Panc1 (cell line): ENCODE results near the gene SLC12A9.

Experiments
- POLR2AphosphoS5 ChIP-seq: IDR thresholded peaks from 2 replicates; pipeline ENCODE4 v1.6.1; 2012; ENCODE audit warnings: mild to moderate bottlenecking, low read depth, low read length, moderate library complexity
- REST ChIP-seq, 2 experiments: IDR thresholded peaks; 2 replicates each; pipeline ENCODE4 v1.6.1; 2011 to 2012; ENCODE audit warnings: low read depth in 2 of 2, control low read depth in 1 of 2, low read length in 1 of 2, mild to moderate bottlenecking in 1 of 2, moderate library complexity in 1 of 2; ENCODE audit not compliant: insufficient read depth in 1 of 2
- TF ChIP-seq, protein P1 (sequence below): fragments of 450-650 bp; IDR thresholded peaks from 2 replicates; pipeline ENCODE4 v1.5.1; 2017; ENCODE audit warnings: mild to moderate bottlenecking

GRCh38 chr7:100881136-100881535 is 28.6 kb downstream of the SLC12A9 start:
- TF ChIP-seq, protein P1, sequence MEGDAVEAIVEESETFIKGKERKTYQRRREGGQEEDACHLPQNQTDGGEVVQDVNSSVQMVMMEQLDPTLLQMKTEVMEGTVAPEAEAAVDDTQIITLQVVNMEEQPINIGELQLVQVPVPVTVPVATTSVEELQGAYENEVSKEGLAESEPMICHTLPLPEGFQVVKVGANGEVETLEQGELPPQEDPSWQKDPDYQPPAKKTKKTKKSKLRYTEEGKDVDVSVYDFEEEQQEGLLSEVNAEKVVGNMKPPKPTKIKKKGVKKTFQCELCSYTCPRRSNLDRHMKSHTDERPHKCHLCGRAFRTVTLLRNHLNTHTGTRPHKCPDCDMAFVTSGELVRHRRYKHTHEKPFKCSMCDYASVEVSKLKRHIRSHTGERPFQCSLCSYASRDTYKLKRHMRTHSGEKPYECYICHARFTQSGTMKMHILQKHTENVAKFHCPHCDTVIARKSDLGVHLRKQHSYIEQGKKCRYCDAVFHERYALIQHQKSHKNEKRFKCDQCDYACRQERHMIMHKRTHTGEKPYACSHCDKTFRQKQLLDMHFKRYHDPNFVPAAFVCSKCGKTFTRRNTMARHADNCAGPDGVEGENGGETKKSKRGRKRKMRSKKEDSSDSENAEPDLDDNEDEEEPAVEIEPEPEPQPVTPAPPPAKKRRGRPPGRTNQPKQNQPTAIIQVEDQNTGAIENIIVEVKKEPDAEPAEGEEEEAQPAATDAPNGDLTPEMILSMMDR, result no peak
- TF ChIP-seq REST (IDR thresholded peaks at IDR 0.05; ENCODE audit: insufficient read depth in 1 of 2, low read depth in 2 of 2, low read length in 1 of 2) (no peak), POLR2AphosphoS5 (no peak)
